ENCODE data around the gene RAB11FIP3.

GRCh38 chr16:426115-426905, 861 bp downstream of the RAB11FIP3 start:
- TF ChIP-seq CTCF (IDR thresholded peaks at IDR 0.05) (no peak), POLR2A (IDR thresholded peaks at IDR 0.05) (no peak)
